K562 (cell line): ENCODE measurements around the gene ATP6V1G2. TPM values are rescaled to one million over a fixed set of nuclear protein-coding genes. Genes with fewer than 3 reads are reported as not detected.

Source experiments
- CCNT2 ChIP-seq: IDR thresholded peaks from 2 replicates; pipeline ENCODE4 v1.6.1; 2011; ENCODE audit warnings: borderline replicate concordance, low read depth, mild to moderate bottlenecking, moderate library complexity, mixed read lengths, low read length; ENCODE audit not compliant: insufficient read length; ENCODE audit errors: extremely low read depth
- CGGBP1 ChIP-seq: fragments of 250-450 bp; sonication (Bioruptor Pico); IDR thresholded peaks from 2 replicates; pipeline ENCODE4 v1.9.0; 2021; ENCODE audit warnings: mild to moderate bottlenecking
- CREBBP ChIP-seq: IDR thresholded peaks from one replicate; pipeline ENCODE4 v1.6.1; 2012; ENCODE audit warnings: low read depth, mild to moderate bottlenecking, control low read depth, inconsistent platforms, low read length
- E2F1 ChIP-seq: sonication (generic); formaldehyde crosslinking; IDR thresholded peaks from 2 replicates; pipeline ENCODE4 v1.8.1; 2023; ENCODE audit warnings: mild to moderate bottlenecking, missing genetic modification reagents, moderate library complexity
- FOSL1 ChIP-seq: fragments of 200-800 bp; sonication (Bioruptor generic); conservative IDR thresholded peaks from 2 replicates; pipeline ENCODE4 v1.6.1; 2016; ENCODE audit warnings: missing genetic modification characterization, missing compliant biosample characterization
- GTF2B ChIP-seq: IDR thresholded peaks from 2 replicates; pipeline ENCODE4 v1.6.1; 2011; ENCODE audit not compliant: insufficient read length; ENCODE audit errors: extremely low read depth
- HDAC1 ChIP-seq, 2 experiments: fragments of 450-650 bp; IDR thresholded peaks; 2 replicates each; pipeline ENCODE4 v1.6.1; 2016 to 2017; ENCODE audit warnings: inconsistent platforms in 1 of 2, mild to moderate bottlenecking in 1 of 2, moderate library complexity in 1 of 2
- HSF4 ChIP-seq: fragments of 250-450 bp; sonication (Bioruptor Pico); IDR thresholded peaks from 2 replicates; pipeline ENCODE4 v2.1.2; 2022; ENCODE audit warnings: mild to moderate bottlenecking, moderate library complexity, borderline replicate concordance
- JUN ChIP-seq, 2 experiments: sonication (generic) in 1 of 2; formaldehyde crosslinking in 1 of 2; IDR thresholded peaks; 2 replicates each; pipeline versions ENCODE4 v1.6.1 to v1.8.0; 2012 to 2022; ENCODE audit warnings: borderline replicate concordance in 2 of 2, mild to moderate bottlenecking in 2 of 2, improper control_type of control experiment in 1 of 2, low read depth in 1 of 2, low read length in 1 of 2, missing genetic modification reagents in 1 of 2
- MCM5 ChIP-seq: fragments of 450-650 bp; IDR thresholded peaks from 2 replicates; pipeline ENCODE4 v1.6.1; 2016; ENCODE audit warnings: low read depth
- PML ChIP-seq: IDR thresholded peaks from 2 replicates; pipeline ENCODE4 v1.6.1; 2012; ENCODE audit warnings: low read length, inconsistent platforms
- PRMT5 ChIP-seq: sonication (generic); formaldehyde crosslinking; IDR thresholded peaks from 2 replicates; pipeline ENCODE4 v1.5.0; 2020; ENCODE audit warnings: missing genetic modification reagents
- RBBP5 ChIP-seq: fragments of 200-600 bp; sonication (generic); IDR thresholded peaks from 2 replicates; pipeline ENCODE4 v1.6.1; 2012; ENCODE audit warnings: borderline replicate concordance, mild to moderate bottlenecking, low read length, control low read depth, inconsistent platforms; ENCODE audit not compliant: insufficient read depth, poor library complexity, severe bottlenecking
- RBM39 ChIP-seq: fragments of 200-400 bp; formaldehyde crosslinking; optimal IDR thresholded peaks from 2 replicates; pipeline ENCODE3; 2018; ENCODE audit warnings: low read depth, low read length
- TGIF2 ChIP-seq: sonication (generic); formaldehyde crosslinking; IDR thresholded peaks from 2 replicates; pipeline ENCODE4 v1.8.1; 2022; ENCODE audit warnings: mild to moderate bottlenecking, missing genetic modification reagents, moderate library complexity
- XRCC4 ChIP-seq: IDR thresholded peaks from one replicate; pipeline ENCODE4 v1.6.1; 2011; ENCODE audit not compliant: insufficient read depth, insufficient read length; ENCODE audit errors: extremely low read depth
- ZKSCAN1 ChIP-seq: fragments of 150-350 bp; IDR thresholded peaks from 2 replicates; pipeline ENCODE4 v1.6.1; 2016; ENCODE audit warnings: low read depth, low read length
- ZNF3 ChIP-seq: fragments of 250-450 bp; sonication (Bioruptor Pico); IDR thresholded peaks from 2 replicates; pipeline ENCODE4 v1.5.0; 2021; ENCODE audit warnings: mild to moderate bottlenecking, moderate library complexity
- ZNF324 ChIP-seq: fragments of 250-450 bp; sonication (Bioruptor Pico); IDR thresholded peaks from 2 replicates; pipeline ENCODE4 v1.4.0; 2020; ENCODE audit warnings: mild to moderate bottlenecking
- ZNF518B ChIP-seq: fragments of 250-450 bp; sonication (Bioruptor Pico); IDR thresholded peaks from 2 replicates; pipeline ENCODE4 v1.5.0; 2021; ENCODE audit warnings: mild to moderate bottlenecking, moderate library complexity
- polyA plus RNA-seq, 8 experiments: library from polyadenylated mRNA; depleted of rRNA in 4 of 8; stranded (reverse) in 5 of 8; unstranded in 3 of 8; fragments of >200 nt; fragmentation: Nextera tagmentation in 2 of 8; fragmentation: Illumina TruSeq in 1 of 8; extraction: Ambion mirVana in 2 of 8; extraction: Trizol in 1 of 8; gene quantifications; 2 replicates each; pipeline versions ENCODE4 v1.2.1 to v1.2.3, GENCODE V29; 2011 to 2014; ENCODE audit warnings: inconsistent platforms in 1 of 8, missing spikeins in 1 of 8
- total RNA-seq, 7 experiments: library from RNA; depleted of rRNA in 6 of 7; stranded (reverse); fragments of >200 nt in 6 of 7; fragmentation: Illumina TruSeq in 2 of 7; extraction: Trizol in 2 of 7; gene quantifications; 2 replicates each; pipeline versions ENCODE4 v1.2.1 to v1.2.3, GENCODE V29; 2011 to 2021; ENCODE audit warnings: low replicate concordance in 1 of 7

The ATP6V1G2 gene
- total and polyA plus RNA-seq, 9 of the 15 experiments (the other 6 are each of a cell fraction or from before 2014, with no cell fraction given), result 0.14 to 1.5 (median 0.33) TPM

- TF ChIP-seq RBBP5 (no peak), CCNT2 (no peak), PRMT5 (CRISPR knock-in tag) (no peak), E2F1 (CRISPR knock-in tag) (no peak), MCM5 (no peak), ZNF324 (CRISPR knock-in tag) (no peak), ZNF3 (CRISPR knock-in tag) (no peak), ZKSCAN1 (no peak), ZNF518B (no peak), CREBBP (no peak), XRCC4 (no peak), RBM39 (no peak), HDAC1 (IDR thresholded peaks at IDR 0.05) (peak in 1 of 2 experiments; percentile 47; a peak in 1 of 4 replicates), GTF2B (no peak), JUN (IDR thresholded peaks at IDR 0.05; ENCODE audit: borderline replicate concordance, low read depth, low read length) (peak; percentile 4; the same call in 1 of the 2 replicates), JUN (CRISPR knock-in tag; IDR thresholded peaks at IDR 0.05; ENCODE audit: borderline replicate concordance) (0 out of 2 replicates have a peak, but pooled peaks have one; percentile 35), PML (no peak), TGIF2 (no peak), HSF4 (CRISPR knock-in tag) (0 out of 2 replicates have a peak, but pooled peaks have one; percentile 47), CGGBP1 (CRISPR knock-in tag) (no peak), FOSL1 (tag) (peak; percentile 50)
Measured at GRCh38 chr6:31558631-31559500, 12.5 kb upstream of the ATP6V1G2 start (continued).
